Progenitor cell of endocrine pancreas (in vitro differentiated cells): ENCODE data around the gene TBC1D20. TPM values are rescaled to one million over a fixed set of nuclear protein-coding genes. Genes with fewer than 3 reads are reported as not detected.

Experiments
- DNase-seq: peaks from one replicate; pipeline ENCODE4 v3.0.0; 2021; ENCODE audit warnings: low spot score; ENCODE audit not compliant: unreplicated experiment
- H3K27ac Mint-ChIP-seq: 2 replicates; pipeline ENCODE4 v1.8.0; 2021; ENCODE audit warnings: mild to moderate bottlenecking, moderate library complexity, mixed read lengths
- H3K27me3 Mint-ChIP-seq: 2 replicates; pipeline ENCODE4 v1.8.0; 2021; ENCODE audit warnings: mixed read lengths
- H3K36me3 Mint-ChIP-seq: 2 replicates; pipeline ENCODE4 v1.8.0; 2022; ENCODE audit warnings: mixed read lengths; ENCODE audit not compliant: insufficient read depth
- H3K4me1 Mint-ChIP-seq: 2 replicates; pipeline ENCODE4 v1.8.0; 2021; ENCODE audit warnings: low read depth, mixed read lengths
- H3K4me3 Mint-ChIP-seq: 2 replicates; pipeline ENCODE4 v1.8.0; 2021; ENCODE audit warnings: low read depth, mild to moderate bottlenecking, moderate library complexity, mixed read lengths
- H3K9me3 Mint-ChIP-seq: 2 replicates; pipeline ENCODE4 v1.8.0; 2021; ENCODE audit warnings: low read depth, mixed read lengths
- total RNA-seq: library from RNA; stranded (reverse); gene quantifications from 2 replicates; pipeline ENCODE4 v1.2.1, GENCODE V29; 2021
- TF ChIP-seq, protein P1 (sequence below): fragments of 200-600 bp; sonication (generic); IDR thresholded peaks from one replicate; pipeline ENCODE4 v1.5.0; 2021; ENCODE audit warnings: antibody characterized with exemption, mild to moderate bottlenecking; ENCODE audit not compliant: unreplicated experiment

Gene TBC1D20
- total RNA-seq, 1 donor from 2014 or later = 33.2 TPM

DNA sequence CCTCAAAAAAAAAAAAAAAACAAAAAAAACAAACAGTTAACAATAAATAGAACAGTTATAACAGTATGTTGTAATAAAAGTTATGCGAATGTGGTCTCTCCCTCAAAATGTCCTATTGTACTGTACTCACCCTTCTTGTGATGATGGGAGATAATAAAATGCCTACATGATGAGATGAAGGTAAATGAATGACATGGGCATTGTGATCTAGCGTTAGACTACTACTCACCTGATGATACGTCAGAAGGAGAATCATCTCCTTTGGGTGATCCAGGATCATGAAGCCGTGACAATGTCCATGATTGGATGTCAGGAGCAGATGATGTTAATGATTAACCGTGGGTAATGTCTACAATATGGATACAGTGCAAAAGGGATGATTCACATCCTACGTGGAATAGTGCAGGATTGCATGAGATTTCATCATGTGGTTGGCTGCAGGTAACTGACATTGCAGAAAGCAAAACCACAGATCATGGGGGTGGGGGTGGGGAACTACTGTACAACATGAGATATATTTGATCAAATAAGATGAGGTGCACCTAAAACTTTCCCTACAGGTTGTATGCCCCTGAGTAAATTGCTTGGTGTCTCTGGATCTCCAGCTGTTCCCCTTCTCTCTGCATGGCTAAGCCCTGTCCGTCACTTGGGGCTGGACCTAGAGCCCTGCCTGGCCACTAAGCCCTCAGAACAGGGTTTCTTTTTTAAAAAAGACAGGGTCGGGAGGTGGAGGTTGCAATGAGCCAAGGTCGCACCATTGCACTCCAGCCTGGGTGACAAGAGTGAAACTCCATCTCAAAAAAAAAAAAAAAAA, 60.4 kb downstream of the TBC1D20 start:
- DNase-seq = no peak
- no peak overlapping the region for H3K4me3 Mint-ChIP-seq
- TF ChIP-seq, protein P1, sequence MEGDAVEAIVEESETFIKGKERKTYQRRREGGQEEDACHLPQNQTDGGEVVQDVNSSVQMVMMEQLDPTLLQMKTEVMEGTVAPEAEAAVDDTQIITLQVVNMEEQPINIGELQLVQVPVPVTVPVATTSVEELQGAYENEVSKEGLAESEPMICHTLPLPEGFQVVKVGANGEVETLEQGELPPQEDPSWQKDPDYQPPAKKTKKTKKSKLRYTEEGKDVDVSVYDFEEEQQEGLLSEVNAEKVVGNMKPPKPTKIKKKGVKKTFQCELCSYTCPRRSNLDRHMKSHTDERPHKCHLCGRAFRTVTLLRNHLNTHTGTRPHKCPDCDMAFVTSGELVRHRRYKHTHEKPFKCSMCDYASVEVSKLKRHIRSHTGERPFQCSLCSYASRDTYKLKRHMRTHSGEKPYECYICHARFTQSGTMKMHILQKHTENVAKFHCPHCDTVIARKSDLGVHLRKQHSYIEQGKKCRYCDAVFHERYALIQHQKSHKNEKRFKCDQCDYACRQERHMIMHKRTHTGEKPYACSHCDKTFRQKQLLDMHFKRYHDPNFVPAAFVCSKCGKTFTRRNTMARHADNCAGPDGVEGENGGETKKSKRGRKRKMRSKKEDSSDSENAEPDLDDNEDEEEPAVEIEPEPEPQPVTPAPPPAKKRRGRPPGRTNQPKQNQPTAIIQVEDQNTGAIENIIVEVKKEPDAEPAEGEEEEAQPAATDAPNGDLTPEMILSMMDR = no peak
- H3K27me3 Mint-ChIP-seq = peaks cover 6% of the 10 kb centered on the region
- peaks cover 4% of the 10 kb centered on the region for H3K9me3 Mint-ChIP-seq
- H3K36me3 Mint-ChIP-seq = peaks cover 2% of the 10 kb centered on the region
- H3K4me1 Mint-ChIP-seq = peaks cover 5% of the 10 kb centered on the region
- H3K27ac Mint-ChIP-seq = no peak overlapping the region

DNA sequence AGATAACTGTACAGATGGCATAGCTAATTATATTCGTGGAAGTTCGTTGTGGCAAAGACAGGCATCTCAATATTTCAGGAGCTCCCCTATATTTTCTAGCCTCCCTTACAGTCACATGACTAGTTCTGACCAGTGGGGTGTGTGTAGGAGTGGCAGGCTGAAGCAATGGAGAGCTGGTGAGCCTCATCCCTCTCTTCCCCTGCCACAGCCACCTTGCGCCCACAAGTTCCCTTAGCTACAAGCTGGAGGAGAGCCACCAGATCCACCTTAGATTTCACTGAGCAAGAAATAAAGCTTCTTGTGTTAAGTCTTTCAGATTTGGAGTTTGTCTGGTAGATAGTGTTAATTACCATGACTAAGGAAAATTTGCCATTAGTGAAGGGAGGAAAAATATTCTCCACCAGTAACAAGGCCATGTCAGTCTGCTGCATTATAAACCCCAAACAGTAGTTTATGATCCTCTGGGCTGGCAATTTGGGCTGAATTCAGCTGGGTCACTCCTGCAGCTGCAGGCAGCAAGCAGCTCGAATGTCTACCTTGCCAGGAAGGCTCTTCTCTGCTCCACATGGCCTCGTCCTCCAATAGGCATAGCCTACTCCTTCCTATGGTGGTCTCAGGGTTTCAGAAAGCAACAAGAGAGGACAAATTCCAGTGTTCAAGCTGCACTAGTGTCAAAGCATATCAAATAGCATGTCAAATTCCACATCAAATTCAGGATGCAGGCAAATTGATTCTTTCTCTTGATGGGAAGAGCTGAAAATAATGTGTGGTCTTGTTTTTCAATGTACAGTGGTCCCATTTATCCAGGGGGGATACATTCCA, 61.7 kb downstream of the TBC1D20 start:
- peaks cover 2% of the 10 kb centered on the region for H3K36me3 Mint-ChIP-seq
- H3K4me3 Mint-ChIP-seq = no peak overlapping the region
- peaks cover 4% of the 10 kb centered on the region for H3K9me3 Mint-ChIP-seq
- DNase-seq = no peak
- H3K4me1 Mint-ChIP-seq = peaks cover 4% of the 10 kb centered on the region
- peaks cover 2% of the 10 kb centered on the region for H3K27me3 Mint-ChIP-seq
- TF ChIP-seq, protein P1 = no peak
- H3K27ac Mint-ChIP-seq = no peak overlapping the region

DNA sequence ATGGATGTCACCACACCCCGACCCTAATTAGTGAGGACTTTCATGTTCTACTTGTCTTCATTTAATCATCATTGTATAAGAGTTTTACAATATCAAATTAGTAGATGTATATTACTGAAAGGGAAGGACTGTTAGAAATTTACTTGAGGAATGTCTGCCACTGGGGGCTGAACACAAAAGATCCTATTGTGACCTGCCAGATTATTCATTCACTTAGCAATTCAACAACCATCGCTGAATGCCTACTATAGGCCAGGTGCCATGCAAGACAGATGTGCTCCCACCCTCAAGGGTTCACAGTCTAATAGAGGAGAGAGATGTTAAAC, 62.2 kb downstream of the TBC1D20 start:
- no peak for DNase-seq
- Mint-ChIP-seq H3K27ac (no peak overlapping the region), H3K9me3 (peaks cover 4% of the 10 kb centered on the region), H3K4me1 (peaks cover 4% of the 10 kb centered on the region), H3K36me3 (peaks cover 3% of the 10 kb centered on the region), H3K27me3 (no peaks in the 10 kb centered on the region), H3K4me3 (no peak overlapping the region)
- TF ChIP-seq, protein P1 = no peak

- H3K9me3 Mint-ChIP-seq = peaks cover 4% of the 10 kb centered on the region
- no peak overlapping the region for H3K4me3 Mint-ChIP-seq
- no peaks in the 10 kb centered on the region for H3K27me3 Mint-ChIP-seq
- no peak overlapping the region for H3K27ac Mint-ChIP-seq
- no peak for DNase-seq
- TF ChIP-seq, protein P1 = no peak
- peaks cover 3% of the 10 kb centered on the region for H3K36me3 Mint-ChIP-seq
- peaks cover 4% of the 10 kb centered on the region for H3K4me1 Mint-ChIP-seq
Measured at GRCh38 chr20:399182-399707, 63.1 kb downstream of the TBC1D20 start.

GRCh38 chr20:397432-398237, 64.7 kb downstream of the TBC1D20 start:
- Mint-ChIP-seq H3K27me3 (no peaks in the 10 kb centered on the region), H3K4me1 (peaks cover 4% of the 10 kb centered on the region), H3K27ac (no peak overlapping the region), H3K36me3 (peaks cover 8% of the 10 kb centered on the region), H3K9me3 (no peaks in the 10 kb centered on the region), H3K4me3 (no peak overlapping the region)
- TF ChIP-seq, protein P1 = no peak
- no peak for DNase-seq
